Measurements from ENCODE around the gene TMEM74B.

DNA sequence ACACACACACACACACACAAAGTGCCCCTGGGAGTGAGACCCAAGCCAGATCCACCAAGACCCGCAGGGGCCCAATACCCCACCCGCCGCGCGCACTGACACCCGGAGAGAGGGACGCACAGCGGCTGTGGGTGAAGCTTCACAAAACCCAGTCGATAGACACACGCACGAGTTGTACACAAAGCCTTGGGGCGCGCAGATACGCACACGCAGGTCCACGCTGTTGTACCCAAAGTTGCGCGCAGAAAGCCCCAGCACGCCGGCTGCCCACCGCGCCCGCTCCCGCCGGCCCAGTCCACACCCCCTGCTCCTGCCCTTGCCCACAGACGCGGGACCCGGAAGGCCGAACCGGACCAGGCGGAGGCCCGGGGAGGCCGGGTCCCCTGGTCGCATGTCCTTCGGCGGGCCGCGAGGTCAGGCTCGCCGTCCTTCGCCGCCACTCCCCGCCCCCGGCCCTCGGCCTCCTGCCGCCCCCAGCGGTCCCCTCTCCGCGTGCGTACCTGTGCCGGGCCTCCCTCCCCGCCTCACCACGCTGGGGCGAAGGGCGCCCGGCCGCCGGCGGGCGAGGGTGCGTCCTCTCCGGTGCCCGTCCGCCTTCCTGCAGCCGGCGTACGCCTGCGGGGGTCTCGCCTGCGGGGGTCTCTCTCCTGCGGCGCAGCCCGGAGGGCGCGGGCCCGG is at the start of gene TMEM74B:
- TF ChIP-seq, protein P1, sequence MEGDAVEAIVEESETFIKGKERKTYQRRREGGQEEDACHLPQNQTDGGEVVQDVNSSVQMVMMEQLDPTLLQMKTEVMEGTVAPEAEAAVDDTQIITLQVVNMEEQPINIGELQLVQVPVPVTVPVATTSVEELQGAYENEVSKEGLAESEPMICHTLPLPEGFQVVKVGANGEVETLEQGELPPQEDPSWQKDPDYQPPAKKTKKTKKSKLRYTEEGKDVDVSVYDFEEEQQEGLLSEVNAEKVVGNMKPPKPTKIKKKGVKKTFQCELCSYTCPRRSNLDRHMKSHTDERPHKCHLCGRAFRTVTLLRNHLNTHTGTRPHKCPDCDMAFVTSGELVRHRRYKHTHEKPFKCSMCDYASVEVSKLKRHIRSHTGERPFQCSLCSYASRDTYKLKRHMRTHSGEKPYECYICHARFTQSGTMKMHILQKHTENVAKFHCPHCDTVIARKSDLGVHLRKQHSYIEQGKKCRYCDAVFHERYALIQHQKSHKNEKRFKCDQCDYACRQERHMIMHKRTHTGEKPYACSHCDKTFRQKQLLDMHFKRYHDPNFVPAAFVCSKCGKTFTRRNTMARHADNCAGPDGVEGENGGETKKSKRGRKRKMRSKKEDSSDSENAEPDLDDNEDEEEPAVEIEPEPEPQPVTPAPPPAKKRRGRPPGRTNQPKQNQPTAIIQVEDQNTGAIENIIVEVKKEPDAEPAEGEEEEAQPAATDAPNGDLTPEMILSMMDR (IDR thresholded peaks at IDR 0.05; ENCODE audit: low read length), result no peak
- no peak for TF ChIP-seq EZH2phosphoT487 (IDR thresholded peaks at IDR 0.05; ENCODE audit: low read length)

Measured in MM.1S (cell line).